ENCODE measurements around the gene OR4D10. TPM values are rescaled to one million over a fixed set of nuclear protein-coding genes. Genes with fewer than 3 reads are reported as not detected.
"Not testable (repeated sequence)": the region's sequence is repeated elsewhere in the genome, so short reads cannot be mapped to it uniquely, and the experiment has no call there.

Gene OR4D10
- not detected for total RNA-seq

- Mint-ChIP-seq H3K27me3 (ENCODE audit: low read depth) (peaks cover 21% of the 10 kb centered on the region), H3K4me1 (ENCODE audit: low read depth) (no peaks in the 10 kb centered on the region), H3K27ac (no peak within 1 kb of the TSS), H3K36me3 (ENCODE audit: low read depth) (no peaks in the 10 kb centered on the region), H3K9me3 (ENCODE audit: insufficient read depth) (no peaks in the 10 kb centered on the region), H3K4me3 (no peak within 1 kb of the TSS)
- ATAC-seq: no peak
- no peak for DNase-seq
- CTCF ChIA-PET: no interaction called here
- POLR2A ChIA-PET: no interaction called here
Observed at GRCh38 chr11:59473015-59473414, at the start of gene OR4D10. Gene OR4D10, plus strand, starts transcription at chr11:59473315. Its CDS starts 4,115 bp downstream, at chr11:59477430.

GRCh38 chr11:59423835-59424234 lies 49.3 kb upstream of the OR4D10 start:
- Mint-ChIP-seq H3K4me3 (no peak overlapping the region), H3K27me3 (ENCODE audit: low read depth) (peaks cover 3% of the 10 kb centered on the region), H3K4me1 (ENCODE audit: low read depth) (peaks cover 10% of the 10 kb centered on the region), H3K27ac (no peak overlapping the region), H3K9me3 (ENCODE audit: insufficient read depth) (no peaks in the 10 kb centered on the region), H3K36me3 (ENCODE audit: low read depth) (no peaks in the 10 kb centered on the region)
- CTCF ChIA-PET: no interaction called here
- no peak for ATAC-seq
- DNase-seq: no peak
- POLR2A ChIA-PET: no interaction called here

- Mint-ChIP-seq H3K27ac (no peak overlapping the region), H3K27me3 (ENCODE audit: low read depth) (peaks cover 5% of the 10 kb centered on the region), H3K4me3 (no peak overlapping the region), H3K4me1 (ENCODE audit: low read depth) (peaks cover 10% of the 10 kb centered on the region), H3K9me3 (ENCODE audit: insufficient read depth) (no peaks in the 10 kb centered on the region), H3K36me3 (ENCODE audit: low read depth) (no peaks in the 10 kb centered on the region)
- DNase-seq (no peak), ATAC-seq (no peak)
- ChIA-PET CTCF (no interaction called here), POLR2A (no interaction called here)
Observed at GRCh38 chr11:59425131-59425530, 48.0 kb upstream of the OR4D10 start.

- ATAC-seq (no peak), DNase-seq (no peak)
- Mint-ChIP-seq H3K4me3 (no peak within 1 kb of the TSS), H3K36me3 (ENCODE audit: low read depth) (no peaks in the 10 kb centered on the region), H3K9me3 (ENCODE audit: insufficient read depth) (no peaks in the 10 kb centered on the region), H3K27ac (no peak within 1 kb of the TSS), H3K4me1 (ENCODE audit: low read depth) (peaks cover 10% of the 10 kb centered on the region), H3K27me3 (ENCODE audit: low read depth) (peaks cover 6% of the 10 kb centered on the region)
- ChIA-PET CTCF (interaction anchor here (1.3 kb wide), 1 partner anchor 254 kb away, joined by 3 read pairs; the partner anchor contains the start of gene DTX4), POLR2A (no interaction called here)
Observed at GRCh38 chr11:59426361-59427067, 46.6 kb upstream of the OR4D10 start, which contains the start of gene OR5A2. Gene OR5A2, minus strand, starts transcription at chr11:59426413. Its CDS starts 3,460 bp downstream, at chr11:59422953.

GRCh38 chr11:59427068-59427382 lies 46.1 kb upstream of the OR4D10 start:
- DNase-seq: no peak
- CTCF ChIA-PET: interaction anchor here (1.3 kb wide), 1 partner anchor 255 kb away, joined by 3 read pairs; the partner anchor contains the start of gene DTX4
- H3K27ac Mint-ChIP-seq: no peak overlapping the region
- peaks cover 9% of the 10 kb centered on the region for H3K4me1 Mint-ChIP-seq (ENCODE audit: low read depth)
- no peak for ATAC-seq
- no peak overlapping the region for H3K4me3 Mint-ChIP-seq
- no peaks in the 10 kb centered on the region for H3K36me3 Mint-ChIP-seq (ENCODE audit: low read depth)
- H3K9me3 Mint-ChIP-seq (ENCODE audit: insufficient read depth): no peaks in the 10 kb centered on the region
- peaks cover 11% of the 10 kb centered on the region for H3K27me3 Mint-ChIP-seq (ENCODE audit: low read depth)
- POLR2A ChIA-PET: no interaction called here

- no peaks in the 10 kb centered on the region for H3K36me3 Mint-ChIP-seq (ENCODE audit: low read depth)
- ChIA-PET CTCF (interaction anchor here (0.6 to 4.4 kb wide), 12 partner anchors 8 to 290 kb away, joined by 3 to 24 read pairs (median 4); partner anchors contain the start of gene DTX4), POLR2A (no interaction called here)
- ATAC-seq (peak; percentile 61), DNase-seq (peak; percentile 68)
- no peaks in the 10 kb centered on the region for H3K4me1 Mint-ChIP-seq (ENCODE audit: low read depth)
- no peaks in the 10 kb centered on the region for H3K9me3 Mint-ChIP-seq (ENCODE audit: insufficient read depth)
- peaks cover 16% of the 10 kb centered on the region for H3K27me3 Mint-ChIP-seq (ENCODE audit: low read depth)
- no peak overlapping the region for H3K27ac Mint-ChIP-seq
- no peak overlapping the region for H3K4me3 Mint-ChIP-seq
Observed at GRCh38 chr11:59429924-59430516, 43.1 kb upstream of the OR4D10 start.

- ATAC-seq (no peak), DNase-seq (no peak)
- POLR2A ChIA-PET: no interaction called here
- no peak within 1 kb of the TSS for H3K27ac Mint-ChIP-seq
- H3K4me1 Mint-ChIP-seq (ENCODE audit: low read depth): no peaks in the 10 kb centered on the region
- no peaks in the 10 kb centered on the region for H3K9me3 Mint-ChIP-seq (ENCODE audit: insufficient read depth)
- CTCF ChIA-PET: no interaction called here
- peaks cover 22% of the 10 kb centered on the region for H3K27me3 Mint-ChIP-seq (ENCODE audit: low read depth)
- H3K4me3 Mint-ChIP-seq: no peak within 1 kb of the TSS
- H3K36me3 Mint-ChIP-seq (ENCODE audit: low read depth): no peaks in the 10 kb centered on the region
Observed at GRCh38 chr11:59436169-59436568, 36.9 kb upstream of the OR4D10 start, which contains the start of gene OR5A1. Gene OR5A1, plus strand, starts transcription at chr11:59436469. Its CDS starts 6,700 bp downstream, at chr11:59443169.

- ATAC-seq (no peak), DNase-seq (no peak)
- Mint-ChIP-seq H3K27ac (no peak overlapping the region), H3K27me3 (ENCODE audit: low read depth) (peaks cover 14% of the 10 kb centered on the region), H3K36me3 (ENCODE audit: low read depth) (no peaks in the 10 kb centered on the region), H3K9me3 (ENCODE audit: insufficient read depth) (no peaks in the 10 kb centered on the region), H3K4me3 (no peak overlapping the region), H3K4me1 (ENCODE audit: low read depth) (no peaks in the 10 kb centered on the region)
- CTCF ChIA-PET: interaction anchor here (1.1 to 1.3 kb wide), 2 partner anchors 8 to 243 kb away, joined by 3 read pairs; no protein-coding TSS in a partner anchor
- POLR2A ChIA-PET: no interaction called here
Observed at GRCh38 chr11:59437770-59438169, 35.3 kb upstream of the OR4D10 start.

- H3K36me3 Mint-ChIP-seq (ENCODE audit: low read depth); H3K27ac Mint-ChIP-seq; POLR2A ChIA-PET; H3K4me1 Mint-ChIP-seq (ENCODE audit: low read depth); H3K9me3 Mint-ChIP-seq (ENCODE audit: insufficient read depth); CTCF ChIA-PET; DNase-seq; H3K27me3 Mint-ChIP-seq (ENCODE audit: low read depth); H3K4me3 Mint-ChIP-seq; ATAC-seq: not testable (repeated sequence)
Observed at GRCh38 chr11:59445624-59446023, 27.5 kb upstream of the OR4D10 start.

- DNase-seq (no peak), ATAC-seq (no peak)
- POLR2A ChIA-PET: no interaction called here
- CTCF ChIA-PET: no interaction called here
- peaks cover 11% of the 10 kb centered on the region for H3K27me3 Mint-ChIP-seq (ENCODE audit: low read depth)
- H3K36me3 Mint-ChIP-seq (ENCODE audit: low read depth): no peaks in the 10 kb centered on the region
- no peaks in the 10 kb centered on the region for H3K4me1 Mint-ChIP-seq (ENCODE audit: low read depth)
- H3K27ac Mint-ChIP-seq: no peak overlapping the region
- no peaks in the 10 kb centered on the region for H3K9me3 Mint-ChIP-seq (ENCODE audit: insufficient read depth)
- no peak overlapping the region for H3K4me3 Mint-ChIP-seq
Observed at GRCh38 chr11:59448484-59448883, 24.6 kb upstream of the OR4D10 start.

- no peak for DNase-seq
- CTCF ChIA-PET: no interaction called here
- no peak for ATAC-seq
- Mint-ChIP-seq H3K27me3 (ENCODE audit: low read depth) (peaks cover 6% of the 10 kb centered on the region), H3K4me1 (ENCODE audit: low read depth) (no peaks in the 10 kb centered on the region), H3K36me3 (ENCODE audit: low read depth) (no peaks in the 10 kb centered on the region), H3K9me3 (ENCODE audit: insufficient read depth) (no peaks in the 10 kb centered on the region), H3K27ac (no peak within 1 kb of the TSS), H3K4me3 (no peak within 1 kb of the TSS)
- POLR2A ChIA-PET: no interaction called here
Observed at GRCh38 chr11:59456661-59457060, 16.5 kb upstream of the OR4D10 start, which contains the start of gene OR4D6. Gene OR4D6, plus strand, starts transcription at chr11:59456961. Its CDS starts 0 bp downstream, at chr11:59456961.

- Mint-ChIP-seq H3K4me3 (no peak overlapping the region), H3K27ac (no peak overlapping the region), H3K27me3 (ENCODE audit: low read depth) (peaks cover 13% of the 10 kb centered on the region), H3K9me3 (ENCODE audit: insufficient read depth) (no peaks in the 10 kb centered on the region), H3K36me3 (ENCODE audit: low read depth) (no peaks in the 10 kb centered on the region), H3K4me1 (ENCODE audit: low read depth) (no peaks in the 10 kb centered on the region)
- ChIA-PET CTCF (no interaction called here), POLR2A (no interaction called here)
- no peak for ATAC-seq
- DNase-seq: no peak
Observed at GRCh38 chr11:59459916-59460315, 13.2 kb upstream of the OR4D10 start.

All from activated CD8-positive, alpha-beta T cell treated with anti-CD3 and anti-CD28 coated beads, Interleukin-2, amount 10 ng/mL, durations not matched to agents 7 days and 5 days (primary cell).